NOMO-1 treated with dmso at 0.1 percent for 144 hours (cell line): Measurements from ENCODE around the gene CHSY3.

Experiments
- DNase-seq: peaks from one replicate; lab custom pipeline; 2025; ENCODE audit not compliant: unreplicated experiment; lab: John Stamatoyannopoulos, UW

Gene CHSY3

DNA sequence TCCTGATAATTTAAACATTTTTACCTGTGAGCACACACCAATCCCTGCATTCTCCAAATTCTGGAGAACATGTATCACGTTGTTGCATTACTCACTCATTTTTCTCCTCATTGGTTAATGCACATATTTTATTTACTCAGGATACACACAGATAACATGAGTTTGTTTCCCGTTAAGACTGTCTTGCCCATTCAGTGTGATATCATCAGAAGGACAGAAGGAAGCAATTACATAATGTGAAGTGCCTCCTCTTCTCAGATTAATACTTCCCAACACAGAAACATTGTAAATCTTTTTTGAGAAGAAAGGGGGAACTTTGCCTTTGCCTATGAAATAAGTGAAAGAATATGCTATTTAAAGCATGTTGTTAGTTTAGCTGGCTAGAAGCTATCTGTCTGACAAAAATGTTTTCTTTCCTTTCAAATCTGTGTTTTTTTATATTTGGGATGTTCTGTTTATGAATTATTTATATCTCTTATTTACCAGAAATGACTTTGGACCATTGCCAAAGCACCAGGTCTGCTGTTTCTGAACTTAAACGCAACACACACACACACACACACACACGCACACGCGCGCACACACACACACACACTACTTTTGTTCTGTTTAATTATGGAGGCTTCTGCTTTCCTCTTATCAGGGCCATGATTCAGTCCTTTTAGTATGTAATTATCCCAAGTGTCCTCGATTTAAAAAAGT is 186.5 kb downstream of the CHSY3 start:
- no peak for DNase-seq

GRCh38 chr5:130092991-130093390 is 188.7 kb downstream of the CHSY3 start:
- DNase-seq, result no peak

- DNase-seq, result no peak
These were observed 192.2 kb downstream of the CHSY3 start for GRCh38 chr5:130096483-130096882.

DNA sequence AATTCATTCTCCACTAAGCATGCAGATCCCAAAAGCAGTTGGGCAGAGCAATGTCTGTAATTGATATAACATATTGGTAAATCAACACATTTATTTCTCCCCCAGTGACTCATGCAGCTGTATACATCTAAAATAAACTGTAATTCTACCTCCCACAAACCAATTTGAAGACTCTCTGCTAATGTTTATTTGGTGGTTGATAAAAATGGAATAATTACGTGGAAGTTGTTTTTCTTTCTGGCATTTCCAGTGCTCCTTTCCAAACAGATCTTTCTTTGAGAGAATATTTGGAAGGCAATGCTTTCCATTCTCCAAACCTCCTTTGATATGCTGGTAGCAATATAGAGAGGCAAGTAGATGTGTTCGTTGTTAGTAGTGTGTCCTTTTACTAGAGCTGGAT is 194.7 kb downstream of the CHSY3 start:
- no peak for DNase-seq

DNA sequence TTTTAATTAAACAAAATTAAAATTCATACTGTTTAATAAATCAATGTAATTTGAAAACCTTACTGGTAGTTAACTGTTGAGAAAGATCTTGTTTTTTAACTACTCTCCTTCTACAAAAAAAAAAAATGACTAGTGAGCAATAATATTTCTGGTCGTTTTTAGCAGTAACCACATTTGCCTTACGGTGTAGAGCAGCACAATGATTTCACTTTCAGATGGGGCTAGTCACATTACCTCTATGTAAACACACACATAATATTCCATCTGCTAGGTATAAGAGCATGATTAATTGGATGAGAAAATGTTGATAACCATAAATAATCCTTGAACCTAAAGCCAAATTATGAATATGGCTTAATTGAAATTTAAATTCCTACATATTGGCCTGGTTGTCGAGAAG is 198.1 kb downstream of the CHSY3 start:
- no peak for DNase-seq

DNA sequence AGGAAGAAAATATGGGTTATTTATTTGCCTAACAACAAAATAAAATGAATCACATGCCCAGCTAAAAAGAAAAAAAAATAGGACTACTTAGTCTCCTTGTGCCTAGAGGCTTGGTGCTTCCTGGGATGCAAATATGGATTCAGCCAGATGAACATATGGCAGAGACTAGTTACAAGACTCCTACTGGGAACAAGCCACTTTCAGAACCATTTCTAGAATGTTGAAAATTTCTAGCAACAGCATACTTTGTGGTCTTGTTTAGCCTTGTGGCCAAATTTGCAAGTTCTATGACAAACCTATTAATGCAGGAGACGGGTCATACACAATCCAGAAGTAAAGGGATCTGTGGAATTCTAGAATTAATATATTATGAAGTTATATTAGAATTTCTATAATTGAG is 198.7 kb downstream of the CHSY3 start:
- DNase-seq, result no peak

GRCh38 chr5:130104895-130105688 is 200.8 kb downstream of the CHSY3 start:
- no peak for DNase-seq

GRCh38 chr5:130106480-130106879 is 202.2 kb downstream of the CHSY3 start:
- DNase-seq, result no peak

DNA sequence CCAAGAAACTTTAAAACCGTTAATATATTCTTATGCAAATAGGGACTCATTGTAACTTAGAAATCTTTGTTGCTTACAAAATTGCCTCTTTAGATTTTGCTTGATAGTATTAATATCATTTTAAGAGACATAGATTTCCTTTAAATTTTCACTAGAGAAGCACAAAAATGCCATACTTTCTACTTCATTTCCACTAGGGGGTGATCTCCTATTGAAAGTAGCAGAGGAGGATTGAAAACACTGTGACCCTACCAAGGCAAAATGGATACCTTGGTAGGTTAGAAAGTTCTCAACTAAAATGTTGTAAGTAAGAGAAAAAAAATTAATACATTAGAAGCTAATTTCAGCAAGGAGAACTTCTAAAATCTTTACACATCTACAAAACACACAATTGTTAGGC is 204.9 kb downstream of the CHSY3 start:
- no peak for DNase-seq

GRCh38 chr5:130110328-130110727 is 206.1 kb downstream of the CHSY3 start:
- no peak for DNase-seq

- DNase-seq, result no peak
These were observed 207.5 kb downstream of the CHSY3 start for GRCh38 chr5:130111746-130112145.

DNA sequence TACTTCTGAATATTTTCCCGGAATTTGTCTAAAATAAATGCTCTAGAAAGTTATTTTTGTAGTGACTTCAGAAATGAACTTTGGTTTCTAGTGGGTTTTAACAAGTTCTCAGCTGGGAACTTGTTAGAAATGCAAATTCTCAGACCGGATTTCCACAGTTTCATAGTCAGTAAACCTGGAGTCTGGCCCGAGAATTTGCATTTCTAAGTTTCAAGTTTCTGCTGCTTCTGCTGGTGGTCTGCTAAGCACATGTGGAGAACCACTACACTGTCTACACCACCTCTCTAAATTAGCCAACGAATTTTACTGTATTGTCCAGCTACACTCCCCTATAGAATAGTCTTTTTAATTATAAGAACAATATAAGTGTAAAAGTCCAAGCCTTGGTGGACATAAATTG is 208.0 kb downstream of the CHSY3 start:
- DNase-seq, result no peak

- no peak for DNase-seq
These were observed 211.4 kb downstream of the CHSY3 start for GRCh38 chr5:130115686-130116085.

DNA sequence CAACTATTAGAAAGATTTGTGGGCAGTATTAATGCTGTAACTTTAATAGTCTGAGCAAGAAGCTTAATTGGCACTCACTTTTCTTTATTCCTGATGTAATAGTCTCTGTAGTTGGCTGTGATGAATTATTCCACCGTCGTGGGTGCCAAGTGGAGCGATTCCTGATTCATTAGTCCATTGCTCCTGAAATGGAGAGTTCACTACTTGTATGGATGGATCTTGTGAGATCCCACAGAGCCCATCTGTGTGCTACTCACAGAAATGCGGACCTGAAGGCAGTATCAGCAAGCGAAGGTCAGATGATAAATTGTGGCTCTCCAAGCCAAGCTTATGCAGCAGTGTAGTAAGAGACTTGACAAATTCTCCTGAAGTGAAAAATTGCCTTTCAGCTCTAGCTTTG is 212.2 kb downstream of the CHSY3 start:
- no peak for DNase-seq

- no peak for DNase-seq
These were observed 212.7 kb downstream of the CHSY3 start for GRCh38 chr5:130116972-130117371.

DNA sequence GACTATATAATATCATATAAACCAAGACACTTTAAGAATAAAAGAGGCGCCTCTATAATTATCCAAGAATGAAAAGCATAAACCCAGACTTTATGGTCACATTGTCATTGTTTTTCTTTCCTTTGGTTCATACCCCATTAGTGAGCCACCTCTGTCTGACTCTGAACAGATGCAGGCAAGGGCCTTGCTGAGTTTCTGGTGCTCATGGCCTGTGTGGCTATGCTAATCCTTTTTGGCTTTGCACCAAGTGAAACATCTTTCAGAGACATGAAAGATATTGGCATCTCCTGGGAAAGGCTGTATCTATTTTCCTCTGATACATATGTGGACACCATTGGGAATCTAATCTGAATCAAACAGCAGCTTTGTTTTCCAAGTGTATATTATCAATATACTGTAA is 222.5 kb downstream of the CHSY3 start:
- no peak for DNase-seq

DNA sequence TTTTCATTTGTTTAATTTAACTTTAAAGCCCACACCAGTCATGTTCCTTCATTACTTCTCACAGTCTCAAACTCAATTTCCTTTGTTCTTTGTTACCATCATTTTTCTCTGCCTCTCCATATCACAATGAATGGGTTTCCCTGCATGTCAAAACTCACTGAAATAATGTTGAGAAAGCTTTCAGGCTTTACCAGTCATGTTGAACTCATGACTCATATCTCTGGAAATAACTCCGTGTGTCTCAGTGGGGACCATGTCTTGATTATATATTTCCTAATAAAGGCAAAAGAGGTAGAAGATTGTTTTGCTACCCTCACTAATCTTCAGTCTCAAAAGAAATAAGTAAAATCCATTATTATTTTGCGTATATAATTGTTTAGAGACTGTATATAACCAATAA is 231.2 kb downstream of the CHSY3 start:
- DNase-seq, result no peak

DNA sequence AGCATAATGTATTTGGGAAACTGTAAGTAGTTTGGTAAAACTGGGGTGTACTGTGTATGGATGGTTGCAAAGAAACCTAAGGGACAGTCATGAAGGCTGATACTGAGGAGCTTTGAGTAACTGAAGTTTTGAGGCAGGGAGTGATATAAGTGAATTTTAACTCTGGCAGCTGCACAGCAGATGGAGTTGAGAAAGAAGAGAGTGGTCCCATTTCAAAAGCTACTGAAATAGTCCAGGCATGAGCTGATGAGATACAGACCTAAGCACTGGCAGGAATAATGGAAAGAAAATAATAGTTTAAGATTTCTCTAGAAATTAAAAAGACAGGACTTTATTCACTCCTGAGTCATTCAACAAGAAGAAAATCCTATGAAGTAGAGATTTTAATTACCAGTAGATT is 232.0 kb downstream of the CHSY3 start:
- no peak for DNase-seq

GRCh38 chr5:130137681-130138080 is 233.4 kb downstream of the CHSY3 start:
- no peak for DNase-seq

DNA sequence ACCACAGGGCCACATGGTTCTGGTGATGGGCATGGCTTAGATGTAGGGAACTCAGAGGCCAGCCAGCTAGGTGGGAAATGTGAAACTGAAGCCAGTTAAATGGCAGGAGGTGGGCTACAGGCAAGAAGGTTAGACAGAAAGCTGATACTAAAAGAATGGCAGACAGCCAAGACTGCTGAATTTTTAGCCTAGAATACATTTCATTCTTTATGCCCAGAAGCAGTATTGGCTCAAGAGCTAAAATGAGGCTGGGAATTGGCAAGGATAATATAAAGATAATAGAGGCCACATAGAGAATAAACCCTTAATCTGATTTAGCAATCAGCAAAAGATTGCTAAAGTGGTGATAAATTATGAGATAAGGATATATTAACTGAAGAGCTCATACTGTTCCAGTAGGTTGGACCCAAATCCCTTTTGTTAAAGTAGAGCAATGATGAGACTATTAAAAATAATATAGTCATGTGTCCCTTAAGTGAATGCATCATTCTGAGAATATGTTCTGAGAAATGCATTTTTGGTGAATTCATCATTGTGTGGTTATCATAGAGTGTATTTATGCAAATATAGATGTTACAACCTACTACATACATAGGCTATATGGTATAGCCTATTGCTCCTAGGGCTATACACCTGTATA is 234.3 kb downstream of the CHSY3 start:
- DNase-seq, result no peak

- DNase-seq, result no peak
These were observed 237.5 kb downstream of the CHSY3 start for GRCh38 chr5:130141659-130142320.

GRCh38 chr5:130151239-130151638 is 247.0 kb downstream of the CHSY3 start:
- DNase-seq, result no peak
